GM13976 (cell line): ENCODE data around the gene CREB1.

Experiments
- DNase-seq: peaks from one replicate; pipeline ENCODE4 v3.0.0; 2012; ENCODE audit warnings: low spot score
- CTCF ChIP-seq: IDR thresholded peaks from 2 replicates; pipeline ENCODE4 v1.5.1; 2012; ENCODE audit warnings: borderline replicate concordance, mild to moderate bottlenecking; ENCODE audit not compliant: insufficient read depth; ENCODE audit errors: extremely low read depth, missing control alignments, control extremely low read depth
- in situ Hi-C: fragments of 300-500 bp; cut with MboI; formaldehyde crosslinking; loops from one replicate; pipeline ENCODE4 v1.12.0; 2022; ENCODE audit warnings: low sequenced_read_pairs, mixed read lengths, inconsistent platforms; ENCODE audit not compliant: unreplicated experiment

Gene CREB1

GRCh38 chr2:207600231-207600630 is 70.5 kb downstream of the CREB1 start:
- no peak for TF ChIP-seq CTCF
- in situ Hi-C loops, result no loop called here
- no peak for DNase-seq

GRCh38 chr2:207601774-207602173 is 72.0 kb downstream of the CREB1 start:
- no peak for TF ChIP-seq CTCF
- DNase-seq, result no peak
- in situ Hi-C loops, result no loop called here

GRCh38 chr2:207603486-207603885 is 73.7 kb downstream of the CREB1 start:
- TF ChIP-seq CTCF, result no peak
- DNase-seq, result no peak
- in situ Hi-C loops, result no loop called here

DNA sequence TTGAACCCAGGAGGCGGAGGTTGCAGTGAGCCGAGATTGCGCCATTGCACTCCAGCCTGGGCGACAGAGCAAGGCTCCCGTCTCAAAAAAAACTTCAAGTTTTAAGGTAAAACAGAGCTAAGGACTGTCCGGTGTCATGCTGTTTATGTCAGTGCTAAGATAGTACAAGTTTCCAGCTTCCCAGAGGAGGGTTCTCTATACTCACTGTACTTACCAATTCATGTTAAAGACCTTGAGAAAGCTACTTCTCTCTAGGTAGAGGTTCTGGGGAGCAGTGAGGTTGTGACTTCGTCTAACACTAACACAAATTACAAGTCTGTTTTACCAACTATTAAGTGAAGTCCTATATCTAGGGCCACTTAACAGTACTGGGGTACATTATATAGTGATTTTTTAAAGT is 76.6 kb downstream of the CREB1 start:
- DNase-seq, result no peak
- no peak for TF ChIP-seq CTCF
- in situ Hi-C loops, result no loop called here

- no peak for DNase-seq
- in situ Hi-C loops, result no loop called here
- TF ChIP-seq CTCF, result no peak
Observed at GRCh38 chr2:207606829-207607228, 77.1 kb downstream of the CREB1 start.

DNA sequence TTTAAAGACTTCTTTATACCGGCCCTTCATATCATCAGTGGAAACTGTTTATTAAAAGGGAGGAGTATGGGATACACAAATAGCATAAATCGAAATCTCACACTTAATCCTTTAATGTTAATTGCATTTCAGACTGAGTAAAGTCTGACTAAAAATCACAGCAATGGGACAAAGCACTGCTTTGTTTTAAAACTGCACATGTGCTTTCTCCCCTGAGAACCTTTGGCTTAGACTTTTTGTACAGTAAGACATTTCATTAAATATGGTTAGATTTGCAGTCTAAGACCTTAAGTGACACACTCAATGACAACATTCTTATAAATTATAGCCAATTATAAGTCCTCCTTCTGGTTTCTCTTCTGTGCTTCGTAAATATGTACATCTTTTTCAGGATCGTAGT is 83.0 kb downstream of the CREB1 start:
- in situ Hi-C loops, result no loop called here
- no peak for TF ChIP-seq CTCF
- no peak for DNase-seq

- in situ Hi-C loops, result no loop called here
- TF ChIP-seq CTCF, result no peak
- no peak for DNase-seq
Observed at GRCh38 chr2:207614824-207615223, 85.1 kb downstream of the CREB1 start.
